Adrenal gland (tissue), 12 donors: ENCODE results near the gene IGFL4. TPM values are rescaled to one million over a fixed set of nuclear protein-coding genes. Genes with fewer than 3 reads are reported as not detected.

ENCODE experiments used
- DNase-seq, 7 donors: peaks; one replicate each; pipeline ENCODE4 v3.0.0-alpha.2; 2019 to 2020
- H3K27ac ChIP-seq, 5 donors: fragments of 200-600 bp; sonication (generic) in 4 of 5; 1 replicate in 3 of 5; 2 replicates in 2 of 5; pipeline versions ENCODE4 v1.5.1 to v1.8.0; 2016 to 2020; ENCODE audit warnings: mild to moderate bottlenecking in 1 of 5
- H3K27me3 ChIP-seq: fragments of 200-600 bp; 2 replicates; pipeline ENCODE4 v1.8.0; 2021
- H3K36me3 ChIP-seq, 2 donors: fragments of 200-600 bp; replicated peaks in 1 of 2; 1 replicate in 1 of 2; 2 replicates in 1 of 2; pipeline versions ENCODE4 v1.5.1 to v1.8.0; 2018 to 2022
- H3K4me1 ChIP-seq, 2 donors: fragments of 200-600 bp; replicated peaks in 1 of 2; 1 replicate in 1 of 2; 2 replicates in 1 of 2; pipeline versions ENCODE4 v1.5.1 to v1.8.0; 2018 to 2021
- H3K4me3 ChIP-seq, 4 donors: fragments of 200-600 bp; sonication (generic) in 3 of 4; one replicate each; pipeline ENCODE4 v1.5.1; 2016 to 2018
- H3K9me3 ChIP-seq, 3 donors: fragments of 200-600 bp; sonication (generic) in 1 of 3; replicated peaks in 1 of 3; 1 replicate in 2 of 3; 2 replicates in 1 of 3; pipeline versions ENCODE4 v1.5.1 to v1.8.0; 2016 to 2021
- POLR2A ChIP-seq, 2 donors: fragments of 450-650 bp; IDR thresholded peaks; one replicate each; pipeline ENCODE4 v1.6.1; 2017; ENCODE audit warnings: antibody characterized with exemption in 2 of 2, mild to moderate bottlenecking in 2 of 2, moderate library complexity in 1 of 2
- WGBS, 4 donors: extraction: QIAGEN DNeasy Blood & Tissue Kit in 2 of 4; methylation state at CpG; one replicate each; pipeline versions ENCODE4 v1.1.5 to v1.1.7; 2013 to 2017; 5-methylcytosine and 5-hydroxymethylcytosine counted together
- intact Hi-C, 2 donors: fragments of 100-400 bp; cut with DNase I; formaldehyde crosslinking; loops; one replicate each; pipeline versions ENCODE4 v1.14.1 to v1.15.0; 2022 to 2023
- polyA plus RNA-seq, 3 donors: library from polyadenylated mRNA; stranded (reverse); fragments of 200-250 nt in 2 of 3; fragments of 350-450 nt in 1 of 3; fragmentation: Illumina TruSeq in 1 of 3; extraction: RNeasy Lipid Tissue Mini Kit (QIAGEN cat#74804) in 1 of 3; gene quantifications; one replicate each; pipeline ENCODE4 v1.2.3, GENCODE V29; 2013 to 2014
- total RNA-seq, 9 donors: library from RNA; depleted of rRNA in 4 of 9; stranded (reverse); fragments of >200 nt in 4 of 9; fragments of 120-200 nt in 1 of 9; fragmentation: NEBNext Ultra II Directional in 1 of 9; extraction: Animal tissue kit (Norgen Biotek cat#: 25700) in 1 of 9; gene quantifications; one replicate each; pipeline versions ENCODE4 v1.1.0 to v1.2.4, GENCODE V29; 2013 to 2023
- TF ChIP-seq, protein P1 (sequence below), 6 experiments: fragments of 450-650 bp in 4 of 6; fragments of 200-600 bp in 2 of 6; sonication (generic) in 1 of 6; IDR thresholded peaks; 1 replicate in 5 of 6; 2 replicates in 1 of 6; pipeline versions ENCODE4 v1.5.1 to v1.8.0; 2016 to 2021; ENCODE audit warnings: antibody characterized with exemption in 6 of 6, mild to moderate bottlenecking in 2 of 6, moderate library complexity in 1 of 6
- donor health status: healthy with polysubstance abuse.
- donor health status: Bipolar disorder and iron deficiency.
- donor health status: DM: yes; HTN: yes; CAD: no.
- donor health status: DM: no; HTN: no; CAD: no.
- donor health status: DM: no; HTN: no; CAD: no.
- donor health status: DM: yes; HTN: yes; CAD: no.

Gene IGFL4
- total and polyA plus RNA-seq, 12 donors: 0.11 to 1.7 (median 0.29) TPM; not detected in 6

DNA sequence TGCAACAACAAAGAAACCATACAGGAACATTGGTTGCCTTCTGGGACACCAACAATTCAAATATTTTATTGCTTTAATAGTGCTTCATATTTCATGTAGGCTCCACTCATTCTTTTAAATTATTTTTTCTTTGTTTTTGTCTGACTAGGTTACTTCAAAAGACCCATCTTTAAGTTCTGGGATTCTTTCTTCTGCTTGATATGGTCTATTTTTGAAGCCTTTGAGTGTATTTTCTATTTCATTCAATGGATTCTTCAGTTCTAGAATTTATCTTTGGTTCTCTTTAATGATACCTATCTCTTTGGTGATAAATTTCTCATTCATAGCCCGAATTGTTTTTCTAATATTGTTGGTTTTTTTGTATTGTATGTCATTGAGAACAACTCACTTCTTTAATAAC is 45.1 kb upstream of the IGFL4 start:
- intact Hi-C loops: no loop called here
- WGBS, 4 donors: 36 to 44% (median 39%) methylated on average over 1 of the region's 1 CpG
- H3K27ac ChIP-seq: no peak overlapping the region

DNA sequence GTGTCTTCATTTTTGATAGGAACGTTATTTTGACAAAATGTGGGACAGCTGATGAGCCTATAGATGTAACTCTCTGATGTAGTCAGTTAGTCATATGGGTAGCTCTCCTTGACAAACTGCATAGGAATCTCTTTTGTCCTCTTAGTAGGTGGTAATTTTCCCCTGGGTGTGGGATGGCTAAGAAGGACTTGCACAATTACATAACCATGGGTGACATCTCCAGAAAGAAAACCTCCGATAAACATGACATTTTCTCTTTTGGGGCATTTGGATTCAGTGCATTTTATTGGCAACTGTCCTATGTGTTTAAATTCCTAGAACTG is 41.9 kb upstream of the IGFL4 start:
- H3K4me1 ChIP-seq: no peaks in the 10 kb centered on the region
- no peaks in the 10 kb centered on the region for H3K36me3 ChIP-seq
- H3K9me3 ChIP-seq: peaks cover 0 to 8% (median 0%) of the 10 kb centered on the region in 3 donors
- peaks cover 8% of the 10 kb centered on the region for H3K27me3 ChIP-seq
- no peak overlapping the region for H3K27ac ChIP-seq
- WGBS, 4 donors: 42 to 49% (median 46%) methylated on average over 2 of the region's 2 CpGs
- TF ChIP-seq, protein P1, sequence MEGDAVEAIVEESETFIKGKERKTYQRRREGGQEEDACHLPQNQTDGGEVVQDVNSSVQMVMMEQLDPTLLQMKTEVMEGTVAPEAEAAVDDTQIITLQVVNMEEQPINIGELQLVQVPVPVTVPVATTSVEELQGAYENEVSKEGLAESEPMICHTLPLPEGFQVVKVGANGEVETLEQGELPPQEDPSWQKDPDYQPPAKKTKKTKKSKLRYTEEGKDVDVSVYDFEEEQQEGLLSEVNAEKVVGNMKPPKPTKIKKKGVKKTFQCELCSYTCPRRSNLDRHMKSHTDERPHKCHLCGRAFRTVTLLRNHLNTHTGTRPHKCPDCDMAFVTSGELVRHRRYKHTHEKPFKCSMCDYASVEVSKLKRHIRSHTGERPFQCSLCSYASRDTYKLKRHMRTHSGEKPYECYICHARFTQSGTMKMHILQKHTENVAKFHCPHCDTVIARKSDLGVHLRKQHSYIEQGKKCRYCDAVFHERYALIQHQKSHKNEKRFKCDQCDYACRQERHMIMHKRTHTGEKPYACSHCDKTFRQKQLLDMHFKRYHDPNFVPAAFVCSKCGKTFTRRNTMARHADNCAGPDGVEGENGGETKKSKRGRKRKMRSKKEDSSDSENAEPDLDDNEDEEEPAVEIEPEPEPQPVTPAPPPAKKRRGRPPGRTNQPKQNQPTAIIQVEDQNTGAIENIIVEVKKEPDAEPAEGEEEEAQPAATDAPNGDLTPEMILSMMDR (IDR thresholded peaks at IDR 0.05): no peak
- no peak for TF ChIP-seq POLR2A (IDR thresholded peaks at IDR 0.05)
- no peak for DNase-seq
- intact Hi-C loops: loop anchor here (5.0 kb wide), 2 partner anchors 105 to 180 kb away; no protein-coding TSS in a partner anchor
- H3K4me3 ChIP-seq: no peak overlapping the region

More for the DNA sequence above, 45.1 kb upstream of the IGFL4 start:
- Histone ChIP-seq H3K27me3 (peaks cover 2% of the 10 kb centered on the region), H3K9me3 (peaks cover 0 to 13% (median 0%) of the 10 kb centered on the region in 3 donors), H3K4me3 (no peak overlapping the region), H3K4me1 (no peaks in the 10 kb centered on the region), H3K36me3 (no peaks in the 10 kb centered on the region)
- no peak for TF ChIP-seq POLR2A (IDR thresholded peaks at IDR 0.05)
- TF ChIP-seq, protein P1 (IDR thresholded peaks at IDR 0.05): no peak
- DNase-seq: no peak

DNA sequence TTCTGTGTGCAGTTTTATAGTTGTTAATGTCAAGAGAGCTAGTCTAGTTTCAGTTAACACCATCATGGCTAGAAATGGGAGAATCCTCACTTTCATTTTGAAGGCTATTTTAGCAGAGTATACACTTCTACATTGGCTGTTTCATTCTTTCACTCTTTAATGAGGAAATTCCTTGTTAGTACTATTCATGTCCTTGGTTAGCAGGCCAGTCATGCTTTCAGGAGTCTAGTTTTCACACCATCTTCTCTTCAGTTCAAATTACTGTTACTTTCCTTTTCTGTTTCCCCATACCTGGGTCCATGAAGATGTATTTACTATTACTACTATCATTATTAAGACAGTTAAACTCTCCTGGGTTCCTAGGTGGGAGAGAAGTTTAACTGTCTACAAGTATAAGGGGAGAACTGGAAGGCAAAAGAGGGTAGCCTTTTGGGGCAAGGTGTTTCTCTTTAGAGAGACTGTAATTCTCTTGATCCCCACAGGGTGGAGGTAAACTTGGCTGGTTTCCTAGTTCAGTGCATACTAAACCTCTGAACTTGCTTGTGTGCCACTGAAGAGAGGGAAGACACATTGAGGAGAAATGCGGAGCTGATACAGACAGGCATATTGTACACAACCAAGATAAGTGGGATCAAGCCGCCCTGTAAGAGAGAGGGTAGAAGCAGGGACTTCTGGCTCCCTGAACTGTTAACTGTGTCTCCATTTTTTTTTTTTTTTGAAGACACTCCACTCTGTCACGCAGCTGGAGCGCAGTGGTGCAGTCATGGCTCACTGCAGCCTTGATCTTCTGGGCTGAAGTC is 41.3 kb upstream of the IGFL4 start:
- peaks cover 14% of the 10 kb centered on the region for H3K27me3 ChIP-seq
- no peak for TF ChIP-seq POLR2A (IDR thresholded peaks at IDR 0.05)
- TF ChIP-seq, protein P1 (IDR thresholded peaks at IDR 0.05): peak; percentile 64 to 85 (median 79)
- peaks cover 0 to under 1% of the 10 kb centered on the region in 2 donors for H3K4me1 ChIP-seq
- no peaks in the 10 kb centered on the region for H3K36me3 ChIP-seq
- DNase-seq: peak in 6 of 7 donors; percentile 26 to 58 (median 56)
- 44 to 50% (median 47%) methylated on average over 4 of the region's 4 CpGs for WGBS, 4 donors
- no peak overlapping the region for H3K4me3 ChIP-seq
- peaks cover 0 to 8% (median 0%) of the 10 kb centered on the region in 3 donors for H3K9me3 ChIP-seq
- intact Hi-C loops: loop anchor here (2.0 to 5.0 kb wide), 3 partner anchors 105 to 183 kb away; no protein-coding TSS in a partner anchor
- no peak overlapping the region for H3K27ac ChIP-seq

DNA sequence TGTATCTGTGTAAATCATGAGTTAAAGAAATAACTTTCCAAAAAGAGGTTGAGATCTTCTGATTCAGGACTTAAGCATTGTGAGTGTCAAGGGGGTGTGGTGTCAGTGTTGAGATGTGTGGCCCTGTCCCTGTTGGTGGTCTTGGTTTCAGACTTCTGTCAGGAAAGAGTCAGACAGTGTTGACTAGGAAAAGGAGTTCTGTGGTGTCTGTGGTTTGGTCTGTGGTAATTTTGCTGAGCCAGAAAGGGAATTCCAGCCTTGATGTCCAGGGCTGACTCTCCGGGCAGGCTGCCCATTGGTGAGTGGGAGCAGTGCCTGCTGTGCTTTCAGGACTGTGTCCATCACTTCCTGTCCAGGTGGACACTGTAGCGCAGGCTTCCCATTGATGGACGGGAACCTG is 39.8 kb upstream of the IGFL4 start:
- TF ChIP-seq, protein P1 (IDR thresholded peaks at IDR 0.05): no peak
- no peak for TF ChIP-seq POLR2A (IDR thresholded peaks at IDR 0.05)
- intact Hi-C loops: loop anchor here (2.0 to 5.0 kb wide), 3 partner anchors 107 to 184 kb away; no protein-coding TSS in a partner anchor
- H3K4me3 ChIP-seq: no peak overlapping the region
- H3K36me3 ChIP-seq: no peaks in the 10 kb centered on the region
- peak in 2 of 7 donors; percentile 19 to 32 for DNase-seq
- WGBS, 4 donors: 64 to 88% (median 70%) methylated on average over 3 of the region's 3 CpGs; no CpG with 5 or more reads in 1 of the 4 donors
- peaks cover 0 to 5% of the 10 kb centered on the region in 2 donors for H3K4me1 ChIP-seq
- H3K27ac ChIP-seq: no peak overlapping the region
- H3K27me3 ChIP-seq: peaks cover 28% of the 10 kb centered on the region
- no peaks in the 10 kb centered on the region for H3K9me3 ChIP-seq
